Measurements from ENCODE around the gene HSF4.

Gene HSF4

DNA sequence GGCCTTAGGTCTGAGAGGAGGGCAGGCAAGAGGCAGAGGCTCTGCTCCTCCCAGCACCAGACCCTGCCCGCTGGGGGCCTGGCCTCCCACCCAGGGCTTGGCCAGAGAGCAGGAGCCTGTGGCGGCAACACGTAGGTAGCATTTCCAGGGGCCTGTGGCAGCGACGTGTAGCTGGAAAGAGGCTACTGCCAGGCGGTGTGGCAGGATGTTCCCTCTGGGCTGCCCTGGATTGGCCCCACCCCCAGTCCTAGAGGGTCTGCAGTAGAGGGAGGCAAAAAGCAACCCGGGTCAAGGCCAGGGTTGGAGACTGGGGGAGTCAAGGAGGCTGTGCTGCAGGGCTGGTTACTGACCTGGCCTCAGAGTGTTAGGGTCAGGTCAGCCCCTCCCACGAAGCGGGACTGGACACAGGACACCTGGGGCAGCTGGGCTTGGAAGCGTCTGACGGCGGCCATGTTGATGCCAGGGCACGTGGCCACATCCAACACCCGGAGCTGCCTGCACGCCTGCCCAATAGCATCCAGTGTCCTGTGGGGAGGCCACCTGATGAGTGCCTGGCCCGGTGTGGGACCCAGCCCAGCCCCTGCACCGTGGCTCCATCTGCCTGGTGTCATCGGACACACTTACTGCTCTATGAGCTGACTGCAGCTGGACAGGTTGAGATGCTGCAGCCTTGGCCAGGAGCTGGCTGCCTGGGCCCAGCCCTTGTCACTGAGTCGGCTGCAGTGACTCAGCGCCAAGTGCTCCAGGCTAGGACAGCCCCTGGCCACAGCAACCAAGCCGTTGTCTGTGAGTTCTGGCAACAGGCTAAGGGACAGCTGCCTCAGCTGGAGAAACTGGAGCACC is 42.9 kb downstream of the HSF4 start:
- CTCF ChIA-PET, result interaction anchor here (1.0 to 10.5 kb wide), 5 partner anchors 11 to 132 kb away, joined by 3 to 83 read pairs (median 4); partner anchors contain the start of genes E2F4 and ELMO3
- DNase-seq (ENCODE audit: low read depth, low spot score), result no peak
- POLR2A ChIA-PET, result interaction anchor here (0.6 to 2.2 kb wide), 5 partner anchors 8 to 19 kb away, joined by 3 to 9 read pairs (median 4); partner anchors contain the start of gene TMEM208
- TF ChIP-seq, protein P1, sequence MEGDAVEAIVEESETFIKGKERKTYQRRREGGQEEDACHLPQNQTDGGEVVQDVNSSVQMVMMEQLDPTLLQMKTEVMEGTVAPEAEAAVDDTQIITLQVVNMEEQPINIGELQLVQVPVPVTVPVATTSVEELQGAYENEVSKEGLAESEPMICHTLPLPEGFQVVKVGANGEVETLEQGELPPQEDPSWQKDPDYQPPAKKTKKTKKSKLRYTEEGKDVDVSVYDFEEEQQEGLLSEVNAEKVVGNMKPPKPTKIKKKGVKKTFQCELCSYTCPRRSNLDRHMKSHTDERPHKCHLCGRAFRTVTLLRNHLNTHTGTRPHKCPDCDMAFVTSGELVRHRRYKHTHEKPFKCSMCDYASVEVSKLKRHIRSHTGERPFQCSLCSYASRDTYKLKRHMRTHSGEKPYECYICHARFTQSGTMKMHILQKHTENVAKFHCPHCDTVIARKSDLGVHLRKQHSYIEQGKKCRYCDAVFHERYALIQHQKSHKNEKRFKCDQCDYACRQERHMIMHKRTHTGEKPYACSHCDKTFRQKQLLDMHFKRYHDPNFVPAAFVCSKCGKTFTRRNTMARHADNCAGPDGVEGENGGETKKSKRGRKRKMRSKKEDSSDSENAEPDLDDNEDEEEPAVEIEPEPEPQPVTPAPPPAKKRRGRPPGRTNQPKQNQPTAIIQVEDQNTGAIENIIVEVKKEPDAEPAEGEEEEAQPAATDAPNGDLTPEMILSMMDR (IDR thresholded peaks at IDR 0.05; ENCODE audit: insufficient read depth, low read length, missing control alignments), result no peak
- no peak overlapping the region for H3K4me3 ChIP-seq (ENCODE audit: low read depth, low read length)

GRCh38 chr16:67208154-67208896 is 43.8 kb downstream of the HSF4 start:
- no peak overlapping the region for H3K4me3 ChIP-seq (ENCODE audit: low read depth, low read length)
- POLR2A ChIA-PET, result interaction anchor here (0.6 to 2.2 kb wide), 8 partner anchors 9 to 100 kb away, joined by 3 to 9 read pairs (median 4); partner anchors contain the start of gene TMEM208
- CTCF ChIA-PET, result interaction anchor here (1.0 to 10.5 kb wide), 6 partner anchors 10 to 131 kb away, joined by 3 to 83 read pairs (median 4); partner anchors contain the start of genes E2F4 and ELMO3
- DNase-seq (ENCODE audit: low read depth, low spot score), result no peak
- TF ChIP-seq, protein P1 (IDR thresholded peaks at IDR 0.05; ENCODE audit: insufficient read depth, low read length, missing control alignments), result no peak

DNA sequence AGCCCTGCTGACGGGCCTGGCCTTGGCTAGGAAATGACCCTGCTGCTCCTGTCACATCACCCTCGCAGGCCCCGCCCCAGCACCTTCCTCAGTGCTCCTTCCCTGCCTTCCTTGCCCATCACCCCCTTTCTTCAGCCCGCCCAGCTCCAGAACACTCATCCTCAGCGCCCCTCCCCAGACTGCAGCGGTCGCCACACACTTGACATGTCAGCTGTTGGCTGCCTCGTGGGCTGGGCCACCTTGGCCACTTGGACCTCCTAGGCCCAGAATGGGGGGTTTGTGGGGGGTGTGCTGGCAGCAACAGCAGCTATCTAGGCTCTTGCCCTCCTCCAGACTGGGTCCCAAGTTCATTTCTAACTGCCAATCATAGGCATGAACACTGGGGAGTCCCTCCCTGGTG is 45.0 kb downstream of the HSF4 start:
- ChIA-PET CTCF (interaction anchor here (1.2 to 10.5 kb wide), 2 partner anchors 11 to 13 kb away, joined by 3 to 83 read pairs; partner anchors contain the start of genes E2F4 and ELMO3), POLR2A (interaction anchor here (1.1 to 2.2 kb wide), 2 partner anchors 17 to 39 kb away, joined by 5 to 9 read pairs; partner anchors contain the start of gene TMEM208)
- no peak for DNase-seq (ENCODE audit: low read depth, low spot score)
- TF ChIP-seq, protein P1 (IDR thresholded peaks at IDR 0.05; ENCODE audit: insufficient read depth, low read length, missing control alignments), result no peak
- no peak overlapping the region for H3K4me3 ChIP-seq (ENCODE audit: low read depth, low read length)

GRCh38 chr16:67210069-67210937 is 45.8 kb downstream of the HSF4 start:
- no peak overlapping the region for H3K4me3 ChIP-seq (ENCODE audit: low read depth, low read length)
- DNase-seq (ENCODE audit: low read depth, low spot score), result no peak
- TF ChIP-seq, protein P1 (IDR thresholded peaks at IDR 0.05; ENCODE audit: insufficient read depth, low read length, missing control alignments), result no peak
- ChIA-PET CTCF (interaction anchor here (10.5 kb wide), 1 partner anchor 14 kb away, joined by 83 read pairs; the partner anchor contains the start of genes E2F4 and ELMO3), POLR2A (interaction anchor here (0.6 kb wide), 1 partner anchor 13 kb away, joined by 3 read pairs; no protein-coding TSS in a partner anchor)

DNA sequence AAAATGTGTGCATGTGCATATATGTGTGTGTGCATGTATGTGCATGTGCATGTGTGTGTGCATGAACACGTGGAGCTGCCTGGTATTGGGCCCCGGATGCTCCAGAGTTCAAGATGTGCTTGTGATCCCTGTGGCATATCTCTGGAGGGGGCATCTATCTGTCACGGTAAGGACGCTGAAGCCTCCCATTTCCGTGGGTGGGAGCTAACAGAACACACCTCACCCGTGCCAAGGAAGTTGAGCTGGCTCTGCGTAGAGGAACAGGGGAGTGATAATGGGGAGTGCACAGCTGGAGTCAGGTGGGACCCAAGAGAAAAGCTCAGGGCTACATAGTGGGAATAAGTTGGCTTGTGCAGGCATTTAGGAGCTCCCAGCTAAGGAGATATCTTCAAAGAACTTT is 47.1 kb downstream of the HSF4 start:
- no peak for DNase-seq (ENCODE audit: low read depth, low spot score)
- CTCF ChIA-PET, result interaction anchor here (10.5 kb wide), 1 partner anchor 15 kb away, joined by 83 read pairs; the partner anchor contains the start of genes E2F4 and ELMO3
- no peak overlapping the region for H3K4me3 ChIP-seq (ENCODE audit: low read depth, low read length)
- TF ChIP-seq, protein P1 (IDR thresholded peaks at IDR 0.05; ENCODE audit: insufficient read depth, low read length, missing control alignments), result no peak
- POLR2A ChIA-PET, result no interaction called here

Measured in AG04449 (cell line).